OCI-LY1 (cell line): ENCODE results near the gene CIRBP.

Source experiments
- CTCF ChIP-seq: fragments of 200-600 bp; sonication (generic), shearing (Covaris generic); IDR thresholded peaks from 2 replicates; pipeline ENCODE4 v1.5.1; 2017; ENCODE audit warnings: mild to moderate bottlenecking, antibody characterized with exemption, low read length, moderate library complexity, mixed read lengths
- EZH2 ChIP-seq: fragments of 200-600 bp; sonication (generic), shearing (Covaris generic); IDR thresholded peaks from 2 replicates; pipeline ENCODE4 v1.8.0; 2017; ENCODE audit warnings: borderline replicate concordance, mixed run types, mild to moderate bottlenecking, antibody characterized with exemption, low read length, moderate library complexity, mixed read lengths

- TF ChIP-seq CTCF (no peak), EZH2 (no peak)
These were observed 14.5 kb upstream of the CIRBP start for GRCh38 chr19:1254530-1255185.
